Fibroblast of upper back skin (primary cell): ENCODE results near the gene MOB1A.
"Not testable (repeated sequence)": the region's sequence is repeated elsewhere in the genome, so short reads cannot be mapped to it uniquely, and the experiment has no call there.

Experiments used
- DNase-seq: peaks from one replicate; pipeline ENCODE4 v3.0.0-alpha.2; 2013

MOB1A gene

GRCh38 chr2:74178211-74179062 is at the start of gene MOB1A:
MOB1A (minus strand) TSS chr2:74178879; CDS start chr2:74178674, 205 bp downstream.
- peak; percentile 98 for DNase-seq

GRCh38 chr2:74227646-74228045 is 49.0 kb upstream of the MOB1A start:
- DNase-seq = no peak

- DNase-seq = no peak
Observed at GRCh38 chr2:74226648-74227213, 48.1 kb upstream of the MOB1A start.

- DNase-seq = no peak
Observed at GRCh38 chr2:74225698-74226459, 47.2 kb upstream of the MOB1A start.

GRCh38 chr2:74223941-74224770 is 45.5 kb upstream of the MOB1A start:
- DNase-seq = no peak

GRCh38 chr2:74222300-74222650 is 43.6 kb upstream of the MOB1A start:
- DNase-seq = no peak

- DNase-seq = no peak
Observed at GRCh38 chr2:74221604-74222299, 43.1 kb upstream of the MOB1A start.

GRCh38 chr2:74221091-74221490 is 42.4 kb upstream of the MOB1A start:
- no peak for DNase-seq

- DNase-seq = no peak
Observed at GRCh38 chr2:74219846-74220486, 41.3 kb upstream of the MOB1A start.

- DNase-seq = no peak
Observed at GRCh38 chr2:74216642-74217041, 38.0 kb upstream of the MOB1A start.

GRCh38 chr2:74215771-74216170 is 37.1 kb upstream of the MOB1A start:
- not testable (repeated sequence) for DNase-seq

- no peak for DNase-seq
Observed at GRCh38 chr2:74212702-74213410, 34.2 kb upstream of the MOB1A start.

- no peak for DNase-seq
Observed at GRCh38 chr2:74206180-74206688, 27.6 kb upstream of the MOB1A start.

- DNase-seq = no peak
Observed at GRCh38 chr2:74205596-74205995, 26.9 kb upstream of the MOB1A start.

- no peak for DNase-seq
Observed at GRCh38 chr2:74205113-74205512, 26.4 kb upstream of the MOB1A start.

- no peak for DNase-seq
Observed at GRCh38 chr2:74204436-74204835, 25.8 kb upstream of the MOB1A start.

- peak; percentile 57 for DNase-seq
Observed at GRCh38 chr2:74201596-74201995, 22.9 kb upstream of the MOB1A start.

- DNase-seq = no peak
Observed at GRCh38 chr2:74201196-74201595, 22.5 kb upstream of the MOB1A start.

GRCh38 chr2:74199871-74200305 is 21.2 kb upstream of the MOB1A start:
- DNase-seq = peak; percentile 3

- DNase-seq = no peak
Observed at GRCh38 chr2:74199275-74199701, 20.6 kb upstream of the MOB1A start.
